Nucleus accumbens (tissue), 56 donors: ENCODE measurements around the gene SLC24A4.

Source experiments
- DNase-seq, 56 donors: peaks; one replicate each; lab custom pipeline; 2025; lab: John Stamatoyannopoulos, UW

The SLC24A4 gene

GRCh38 chr14:92513966-92514843 is 191.2 kb downstream of the SLC24A4 start:
- no peak for DNase-seq

- DNase-seq: no peak
These were observed 192.0 kb downstream of the SLC24A4 start for GRCh38 chr14:92514844-92515514.

- DNase-seq: no peak
These were observed 192.8 kb downstream of the SLC24A4 start for GRCh38 chr14:92515546-92516343.

- no peak for DNase-seq
These were observed 193.5 kb downstream of the SLC24A4 start for GRCh38 chr14:92516344-92516965.

GRCh38 chr14:92516966-92517506 is 194.1 kb downstream of the SLC24A4 start:
- DNase-seq: no peak

- DNase-seq: no peak
These were observed 194.8 kb downstream of the SLC24A4 start for GRCh38 chr14:92517761-92518160.

GRCh38 chr14:92519246-92520101 is 196.5 kb downstream of the SLC24A4 start:
- no peak for DNase-seq

- DNase-seq: no peak
These were observed 197.4 kb downstream of the SLC24A4 start for GRCh38 chr14:92520102-92521057.

GRCh38 chr14:92521058-92521415 is 198.1 kb downstream of the SLC24A4 start:
- no peak for DNase-seq

GRCh38 chr14:92523752-92524151 is 200.8 kb downstream of the SLC24A4 start:
- DNase-seq: no peak

- no peak for DNase-seq
These were observed 201.7 kb downstream of the SLC24A4 start for GRCh38 chr14:92524602-92525185.

- no peak for DNase-seq
These were observed 202.5 kb downstream of the SLC24A4 start for GRCh38 chr14:92525322-92526095.

- DNase-seq: no peak
These were observed 204.8 kb downstream of the SLC24A4 start for GRCh38 chr14:92527721-92528120.

GRCh38 chr14:92528486-92529100 is 205.6 kb downstream of the SLC24A4 start:
- DNase-seq: no peak

- no peak for DNase-seq
These were observed 206.9 kb downstream of the SLC24A4 start for GRCh38 chr14:92529903-92530302.

GRCh38 chr14:92531106-92531873 is 208.3 kb downstream of the SLC24A4 start:
- no peak for DNase-seq
